Smooth muscle cell (in vitro differentiated cells): ENCODE results near the gene POLR3H. TPM values are rescaled to one million over a fixed set of nuclear protein-coding genes. Genes with fewer than 3 reads are reported as not detected.
A peak's percentile ranks its signal among the peaks of the same experiment; 100 is the strongest.

Experiments used
- DNase-seq: peaks from one replicate; lab custom pipeline; 2025; ENCODE audit not compliant: unreplicated experiment; lab: John Stamatoyannopoulos, UW
- H2AFZ ChIP-seq: fragments of 200-600 bp; sonication (generic); 2 replicates; pipeline ENCODE4 v1.6.0; 2016; ENCODE audit warnings: antibody characterized with exemption, low read depth, mild to moderate bottlenecking
- H3F3A ChIP-seq: fragments of 200-600 bp; sonication (generic); 2 replicates; pipeline ENCODE4 v1.6.0; 2017; ENCODE audit warnings: antibody characterized with exemption, low read depth
- H3K27ac ChIP-seq: fragments of 200-600 bp; sonication (generic); 2 replicates; pipeline ENCODE4 v1.5.1; 2016; ENCODE audit warnings: low read depth, mild to moderate bottlenecking
- H3K27me3 ChIP-seq: fragments of 200-600 bp; sonication (generic); 2 replicates; pipeline ENCODE4 v1.6.1; 2016; ENCODE audit warnings: low read depth, mild to moderate bottlenecking
- H3K36me3 ChIP-seq: fragments of 200-600 bp; sonication (generic); 2 replicates; pipeline ENCODE4 v1.5.1; 2016; ENCODE audit warnings: low read depth
- H3K4me1 ChIP-seq: fragments of 200-600 bp; sonication (generic); 2 replicates; pipeline ENCODE4 v1.5.1; 2016; ENCODE audit warnings: low read depth
- H3K4me2 ChIP-seq: fragments of 200-600 bp; sonication (generic); 2 replicates; pipeline ENCODE4 v1.6.0; 2016; ENCODE audit warnings: mild to moderate bottlenecking
- H3K4me3 ChIP-seq: fragments of 200-600 bp; sonication (generic); 2 replicates; pipeline ENCODE4 v1.5.1; 2016; ENCODE audit warnings: mild to moderate bottlenecking
- H3K79me2 ChIP-seq: fragments of 200-600 bp; sonication (generic); 2 replicates; pipeline ENCODE4 v1.6.0; 2016; ENCODE audit warnings: low read depth, mild to moderate bottlenecking
- H3K9ac ChIP-seq: fragments of 200-600 bp; sonication (generic); 2 replicates; pipeline ENCODE4 v1.6.0; 2016; ENCODE audit warnings: low read depth
- H3K9me3 ChIP-seq: fragments of 200-600 bp; sonication (generic); replicated peaks from 2 replicates; pipeline ENCODE4 v1.5.1; 2016; ENCODE audit warnings: low read depth
- H4K20me1 ChIP-seq: fragments of 200-600 bp; sonication (generic); 2 replicates; pipeline ENCODE4 v1.6.0; 2016; ENCODE audit warnings: low read depth
- WGBS: methylation state at CpG from one replicate; pipeline ENCODE4 v1.1.7; 2016; ENCODE audit warnings: low lambda C conversion rate; 5-methylcytosine and 5-hydroxymethylcytosine counted together
- polyA plus RNA-seq: library from polyadenylated mRNA; unstranded; fragments of >200 nt; fragmentation: Nextera tagmentation; extraction: Ambion mirVana; gene quantifications from 2 replicates; pipeline ENCODE4 v1.2.1, GENCODE V29; 2016
- total RNA-seq: library from RNA; depleted of rRNA; stranded (reverse); fragments of >200 nt; gene quantifications from 2 replicates; pipeline ENCODE4 v1.2.3, GENCODE V29; 2014
- TF ChIP-seq, protein P1 (sequence below): fragments of 200-600 bp; sonication (generic); IDR thresholded peaks from 2 replicates; pipeline ENCODE4 v1.5.1; 2017; ENCODE audit warnings: borderline replicate concordance, mild to moderate bottlenecking, antibody characterized with exemption; ENCODE audit not compliant: insufficient read depth, poor library complexity, severe bottlenecking

POLR3H gene
- total and polyA plus RNA-seq, 2 experiments from 2014 or later: 12.1 to 20.3 TPM

GRCh38 chr22:41544671-41545476 is 604 bp upstream of the POLR3H start:
- Histone ChIP-seq H3K27me3 (no peaks in the 10 kb centered on the region), H3K36me3 (no peaks in the 10 kb centered on the region), H3K9ac (peak overlapping the region; percentile 71), H3K4me3 (peak overlapping the region; percentile 77), H3F3A (peaks cover 4% of the 10 kb centered on the region), H3K27ac (peak overlapping the region; percentile 80), H3K79me2 (peaks cover 27% of the 10 kb centered on the region), H4K20me1 (peaks cover 25% of the 10 kb centered on the region), H3K9me3 (no peaks in the 10 kb centered on the region), H3K4me1 (peaks cover 14% of the 10 kb centered on the region), H2AFZ (peak overlapping the region; percentile 68), H3K4me2 (peak overlapping the region; percentile 97)
- 42% methylated on average over 21 of the region's 21 CpGs for WGBS
- TF ChIP-seq, protein P1, sequence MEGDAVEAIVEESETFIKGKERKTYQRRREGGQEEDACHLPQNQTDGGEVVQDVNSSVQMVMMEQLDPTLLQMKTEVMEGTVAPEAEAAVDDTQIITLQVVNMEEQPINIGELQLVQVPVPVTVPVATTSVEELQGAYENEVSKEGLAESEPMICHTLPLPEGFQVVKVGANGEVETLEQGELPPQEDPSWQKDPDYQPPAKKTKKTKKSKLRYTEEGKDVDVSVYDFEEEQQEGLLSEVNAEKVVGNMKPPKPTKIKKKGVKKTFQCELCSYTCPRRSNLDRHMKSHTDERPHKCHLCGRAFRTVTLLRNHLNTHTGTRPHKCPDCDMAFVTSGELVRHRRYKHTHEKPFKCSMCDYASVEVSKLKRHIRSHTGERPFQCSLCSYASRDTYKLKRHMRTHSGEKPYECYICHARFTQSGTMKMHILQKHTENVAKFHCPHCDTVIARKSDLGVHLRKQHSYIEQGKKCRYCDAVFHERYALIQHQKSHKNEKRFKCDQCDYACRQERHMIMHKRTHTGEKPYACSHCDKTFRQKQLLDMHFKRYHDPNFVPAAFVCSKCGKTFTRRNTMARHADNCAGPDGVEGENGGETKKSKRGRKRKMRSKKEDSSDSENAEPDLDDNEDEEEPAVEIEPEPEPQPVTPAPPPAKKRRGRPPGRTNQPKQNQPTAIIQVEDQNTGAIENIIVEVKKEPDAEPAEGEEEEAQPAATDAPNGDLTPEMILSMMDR: no peak
- no peak for DNase-seq

- 94% methylated on average over 4 of the region's 4 CpGs for WGBS
- TF ChIP-seq, protein P1: no peak
- H3K27ac ChIP-seq: no peak overlapping the region
- peaks cover 27% of the 10 kb centered on the region for H3K79me2 ChIP-seq
- peaks cover 14% of the 10 kb centered on the region for H3K4me1 ChIP-seq
- H3K36me3 ChIP-seq: no peaks in the 10 kb centered on the region
- H2AFZ ChIP-seq: no peak overlapping the region
- H3F3A ChIP-seq: peaks cover 4% of the 10 kb centered on the region
- H3K4me2 ChIP-seq: peak overlapping the region; percentile 97
- no peak for DNase-seq
- H3K9ac ChIP-seq: no peak overlapping the region
- H4K20me1 ChIP-seq: peaks cover 28% of the 10 kb centered on the region
- H3K27me3 ChIP-seq: no peaks in the 10 kb centered on the region
- no peaks in the 10 kb centered on the region for H3K9me3 ChIP-seq
- H3K4me3 ChIP-seq: no peak overlapping the region
These were observed 2.0 kb downstream of the POLR3H start for GRCh38 chr22:41542224-41542623.

DNA sequence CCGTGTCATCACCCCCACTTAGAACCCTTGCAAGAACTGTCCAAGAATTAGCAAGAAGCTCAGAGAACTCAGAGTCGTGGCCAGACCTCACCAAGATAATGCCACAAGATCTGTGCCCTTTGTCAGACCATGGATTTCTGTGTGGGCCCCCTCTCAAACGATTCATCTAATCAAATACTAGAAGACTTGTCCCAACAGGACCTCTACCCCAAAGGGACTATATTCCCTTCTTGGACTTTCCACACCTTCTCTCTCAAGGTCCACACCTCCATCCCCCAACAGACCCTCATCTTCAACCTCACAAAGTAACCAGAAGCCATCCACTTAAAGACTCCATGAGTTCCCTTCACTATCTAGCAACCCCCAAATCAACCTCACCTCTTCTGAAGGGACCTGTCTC is 2.8 kb downstream of the POLR3H start:
- Histone ChIP-seq H4K20me1 (peaks cover 32% of the 10 kb centered on the region), H3F3A (peaks cover 4% of the 10 kb centered on the region), H3K4me3 (no peak overlapping the region), H2AFZ (no peak overlapping the region), H3K27ac (no peak overlapping the region), H3K4me1 (peaks cover 14% of the 10 kb centered on the region), H3K9ac (no peak overlapping the region), H3K36me3 (no peaks in the 10 kb centered on the region), H3K27me3 (no peaks in the 10 kb centered on the region), H3K79me2 (peaks cover 27% of the 10 kb centered on the region), H3K9me3 (no peaks in the 10 kb centered on the region), H3K4me2 (no peak overlapping the region)
- TF ChIP-seq, protein P1: no peak
- no peak for DNase-seq
- 58% methylated on average over 3 of the region's 3 CpGs for WGBS
